ENCODE data around the gene EIF4E. TPM values are rescaled to one million over a fixed set of nuclear protein-coding genes. Genes with fewer than 3 reads are reported as not detected.

The EIF4E gene
- total RNA-seq, 1 donor from 2014 or later = 78.6 TPM

DNA sequence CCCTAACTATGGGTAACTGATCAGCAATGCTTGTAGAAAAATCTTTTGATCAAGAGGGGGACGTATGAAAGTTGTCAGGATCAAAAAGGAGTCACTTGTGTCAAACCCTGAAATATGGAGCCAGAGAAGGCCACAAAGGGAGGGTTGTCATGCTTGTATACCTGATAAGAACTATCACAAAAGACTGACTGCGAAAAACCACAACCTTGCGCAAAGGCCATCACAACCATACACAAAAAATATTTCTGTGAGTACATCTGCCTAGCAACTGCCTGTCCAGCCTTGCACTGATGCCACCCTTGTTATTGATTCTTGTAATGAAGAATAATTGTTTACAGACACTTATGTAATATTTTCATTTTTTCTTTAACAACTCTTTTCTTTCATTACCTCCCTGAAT is 22.8 kb upstream of the EIF4E start:
- Histone ChIP-seq H3K36me3 (ENCODE audit: control insufficient read depth, insufficient read depth, low read length) (no peaks in the 10 kb centered on the region), H3K27me3 (ENCODE audit: control insufficient read depth, insufficient read depth, low read length) (no peaks in the 10 kb centered on the region), H3K4me3 (ENCODE audit: low read depth, low read length) (no peak overlapping the region)
- DNase-seq (ENCODE audit: low read depth) = no peak
- no peak for TF ChIP-seq CTCF (IDR thresholded peaks at IDR 0.05; ENCODE audit: insufficient read depth, low read length, poor library complexity, severe bottlenecking)

DNA sequence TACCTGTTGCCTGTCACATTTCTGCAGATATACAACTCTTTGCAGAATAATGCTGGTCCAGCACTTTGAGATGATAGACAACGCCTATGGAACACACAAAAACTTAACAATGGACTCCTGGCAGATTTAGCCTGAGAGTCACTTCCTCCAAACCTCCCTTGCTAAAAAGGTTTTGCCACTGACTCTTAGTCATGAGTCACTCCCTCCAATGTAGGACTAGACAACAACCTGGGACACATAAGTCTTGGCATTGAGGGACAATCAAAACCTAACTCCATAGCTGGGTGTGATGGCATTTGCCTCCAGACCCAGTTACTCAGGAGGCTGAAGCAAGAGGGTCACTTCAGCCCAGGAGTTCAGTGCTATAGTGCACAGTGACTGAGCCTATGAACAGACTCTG is 22.0 kb upstream of the EIF4E start:
- H3K4me3 ChIP-seq (ENCODE audit: low read depth, low read length) = no peak overlapping the region
- no peaks in the 10 kb centered on the region for H3K27me3 ChIP-seq (ENCODE audit: control insufficient read depth, insufficient read depth, low read length)
- no peak for TF ChIP-seq CTCF (IDR thresholded peaks at IDR 0.05; ENCODE audit: insufficient read depth, low read length, poor library complexity, severe bottlenecking)
- DNase-seq (ENCODE audit: low read depth) = no peak
- no peaks in the 10 kb centered on the region for H3K36me3 ChIP-seq (ENCODE audit: control insufficient read depth, insufficient read depth, low read length)

- no peak for TF ChIP-seq CTCF (IDR thresholded peaks at IDR 0.05; ENCODE audit: insufficient read depth, low read length, poor library complexity, severe bottlenecking)
- DNase-seq (ENCODE audit: low read depth) = no peak
- Histone ChIP-seq H3K4me3 (ENCODE audit: low read depth, low read length) (no peak overlapping the region), H3K36me3 (ENCODE audit: control insufficient read depth, insufficient read depth, low read length) (no peaks in the 10 kb centered on the region), H3K27me3 (ENCODE audit: control insufficient read depth, insufficient read depth, low read length) (no peaks in the 10 kb centered on the region)
These were observed 17.4 kb upstream of the EIF4E start for GRCh38 chr4:98946359-98946758.

- no peak for TF ChIP-seq CTCF (IDR thresholded peaks at IDR 0.05; ENCODE audit: insufficient read depth, low read length, poor library complexity, severe bottlenecking)
- Histone ChIP-seq H3K36me3 (ENCODE audit: control insufficient read depth, insufficient read depth, low read length) (no peaks in the 10 kb centered on the region), H3K27me3 (ENCODE audit: control insufficient read depth, insufficient read depth, low read length) (no peaks in the 10 kb centered on the region), H3K4me3 (ENCODE audit: low read depth, low read length) (no peak overlapping the region)
- DNase-seq (ENCODE audit: low read depth) = no peak
These were observed 16.4 kb upstream of the EIF4E start for GRCh38 chr4:98945297-98945850.

DNA sequence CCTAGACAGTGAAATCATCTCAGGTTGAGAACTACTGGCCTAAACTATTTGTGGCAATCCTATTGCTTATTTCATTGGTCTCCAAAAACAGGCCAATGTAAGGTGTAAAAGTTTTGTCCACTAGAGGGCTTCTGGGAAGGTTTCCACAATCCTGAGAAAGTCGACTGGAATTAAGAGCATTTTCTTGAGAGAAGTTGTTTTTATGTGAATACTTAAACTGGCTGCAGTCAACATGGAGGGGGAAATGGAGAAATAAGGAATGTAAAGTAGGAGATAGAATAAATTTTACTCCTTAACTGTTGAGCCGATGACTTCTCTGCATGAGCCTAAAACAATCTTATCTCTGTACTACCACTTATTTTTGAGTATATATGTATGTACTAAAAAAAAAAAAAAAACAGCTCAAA is 11.0 kb upstream of the EIF4E start:
- TF ChIP-seq CTCF (IDR thresholded peaks at IDR 0.05; ENCODE audit: insufficient read depth, low read length, poor library complexity, severe bottlenecking) = peak; percentile 64
- H3K36me3 ChIP-seq (ENCODE audit: control insufficient read depth, insufficient read depth, low read length) = no peaks in the 10 kb centered on the region
- no peak overlapping the region for H3K4me3 ChIP-seq (ENCODE audit: low read depth, low read length)
- no peak for DNase-seq (ENCODE audit: low read depth)
- H3K27me3 ChIP-seq (ENCODE audit: control insufficient read depth, insufficient read depth, low read length) = no peaks in the 10 kb centered on the region

- no peak for DNase-seq (ENCODE audit: low read depth)
- H3K27me3 ChIP-seq (ENCODE audit: control insufficient read depth, insufficient read depth, low read length) = no peaks in the 10 kb centered on the region
- H3K36me3 ChIP-seq (ENCODE audit: control insufficient read depth, insufficient read depth, low read length) = no peaks in the 10 kb centered on the region
- H3K4me3 ChIP-seq (ENCODE audit: low read depth, low read length) = no peak overlapping the region
- TF ChIP-seq CTCF (IDR thresholded peaks at IDR 0.05; ENCODE audit: insufficient read depth, low read length, poor library complexity, severe bottlenecking) = no peak
These were observed 10.5 kb upstream of the EIF4E start for GRCh38 chr4:98939438-98939837.

Measured in kidney epithelial cell (primary cell).